Ishikawa (cell line): ENCODE results near the gene TBCD.

Source experiments
- CEBPB ChIP-seq: IDR thresholded peaks from 2 replicates; pipeline ENCODE4 v1.6.1; 2012
- CREB1 ChIP-seq: IDR thresholded peaks from 2 replicates; pipeline ENCODE4 v1.6.1; 2012; ENCODE audit warnings: low read depth
- EGR1 ChIP-seq: IDR thresholded peaks from 2 replicates; pipeline ENCODE4 v1.6.1; 2012
- EP300 ChIP-seq: IDR thresholded peaks from 2 replicates; pipeline ENCODE4 v1.6.1; 2012; ENCODE audit warnings: borderline replicate concordance
- FOXM1 ChIP-seq: IDR thresholded peaks from 2 replicates; pipeline ENCODE4 v1.6.1; 2012; ENCODE audit warnings: low read depth, borderline replicate concordance
- MAX ChIP-seq: IDR thresholded peaks from 2 replicates; pipeline ENCODE4 v1.6.1; 2012
- NFIC ChIP-seq: IDR thresholded peaks from 2 replicates; pipeline ENCODE4 v1.6.1; 2012
- RAD21 ChIP-seq: IDR thresholded peaks from 2 replicates; pipeline ENCODE4 v1.6.1; 2012; ENCODE audit warnings: low read depth
- REST ChIP-seq: IDR thresholded peaks from 2 replicates; pipeline ENCODE4 v1.6.1; 2012; ENCODE audit warnings: low read depth, mild to moderate bottlenecking
- TAF1 ChIP-seq: IDR thresholded peaks from 2 replicates; pipeline ENCODE4 v1.6.1; 2012; ENCODE audit warnings: low read depth, mild to moderate bottlenecking
- TCF12 ChIP-seq: IDR thresholded peaks from 2 replicates; pipeline ENCODE4 v1.6.1; 2012; ENCODE audit warnings: low read depth
- TEAD4 ChIP-seq: IDR thresholded peaks from 2 replicates; pipeline ENCODE4 v1.6.1; 2012
- USF1 ChIP-seq: IDR thresholded peaks from 2 replicates; pipeline ENCODE4 v1.6.1; 2012
- YY1 ChIP-seq: IDR thresholded peaks from 2 replicates; pipeline ENCODE4 v1.6.1; 2012; ENCODE audit warnings: low read depth
- ZBTB7A ChIP-seq: IDR thresholded peaks from 2 replicates; pipeline ENCODE4 v1.6.1; 2012; ENCODE audit warnings: low read depth

TBCD gene

DNA sequence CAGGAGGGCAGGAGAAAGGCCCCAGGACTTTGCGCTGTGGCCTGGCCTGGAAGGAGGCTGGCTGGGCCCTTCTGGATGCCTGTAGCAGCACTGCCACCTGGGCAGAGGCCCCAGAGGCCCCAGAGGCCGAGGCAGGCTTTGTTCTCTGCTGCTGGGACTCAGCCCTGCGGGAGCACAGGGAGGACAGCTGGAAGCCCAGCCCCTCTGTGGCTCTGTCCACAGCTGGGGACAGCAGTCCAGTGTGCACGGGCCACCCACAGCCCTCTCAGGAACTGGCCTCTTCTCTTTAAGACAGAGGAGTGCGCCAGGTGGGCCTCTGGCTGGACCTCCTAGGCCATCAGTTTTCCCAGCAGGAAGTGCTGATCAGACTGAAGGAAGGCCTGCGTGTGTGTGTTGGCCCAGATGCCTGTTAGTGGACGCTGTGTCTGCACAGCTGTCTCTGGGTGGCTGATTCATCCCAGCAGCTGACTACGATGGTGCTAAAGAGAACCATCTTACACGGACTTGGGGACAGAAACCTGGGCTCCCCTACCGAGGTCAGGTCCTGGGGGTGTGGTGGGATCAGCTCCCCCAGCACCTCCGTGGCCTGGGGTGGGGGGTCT lies 114.8 kb downstream of the TBCD start:
- TF ChIP-seq REST (no peak), TCF12 (no peak), TAF1 (no peak), FOXM1 (no peak), MAX (no peak), USF1 (no peak), RAD21 (no peak), NFIC (no peak), ZBTB7A (no peak), EP300 (no peak), CREB1 (no peak)

DNA sequence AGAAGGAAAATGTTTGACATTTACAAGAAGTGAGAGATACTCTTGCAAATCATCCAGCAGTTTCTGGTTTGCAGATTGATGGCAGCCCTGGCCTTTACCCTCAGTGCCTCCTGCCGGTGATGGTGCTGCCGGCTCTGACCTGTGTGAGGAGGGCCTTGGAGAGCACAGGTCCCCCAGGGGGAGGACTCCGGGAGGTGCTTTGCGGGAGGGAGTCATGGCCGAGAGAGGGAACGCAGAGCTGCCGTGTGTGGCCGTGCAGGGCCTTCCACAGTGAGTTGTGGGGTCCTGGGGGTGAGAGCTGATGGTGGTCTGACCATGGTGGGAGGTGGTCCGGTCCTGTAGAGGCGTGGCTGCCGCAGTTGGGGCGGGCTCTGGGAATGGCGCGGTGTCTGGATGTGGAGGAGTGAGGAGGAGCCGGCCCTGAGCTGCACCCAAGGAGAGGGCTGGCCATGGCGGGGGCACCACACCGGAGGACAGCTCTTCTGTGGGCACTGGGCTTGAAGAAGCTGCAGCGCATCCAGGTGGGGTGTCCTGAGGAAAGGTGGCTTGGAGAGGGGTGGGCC lies 116.0 kb downstream of the TBCD start:
- no peak for TF ChIP-seq CEBPB
- TF ChIP-seq NFIC: no peak
- TF ChIP-seq TEAD4: no peak
- no peak for TF ChIP-seq YY1
- TF ChIP-seq CREB1: no peak
- TF ChIP-seq ZBTB7A: no peak
- TF ChIP-seq TCF12: no peak
- no peak for TF ChIP-seq RAD21
- no peak for TF ChIP-seq USF1
- TF ChIP-seq REST: no peak
- no peak for TF ChIP-seq TAF1
- no peak for TF ChIP-seq MAX
- no peak for TF ChIP-seq EP300
- TF ChIP-seq EGR1: no peak
- no peak for TF ChIP-seq FOXM1

GRCh38 chr17:82868715-82869131 lies 116.9 kb downstream of the TBCD start:
- no peak for TF ChIP-seq TCF12
- TF ChIP-seq RAD21: no peak
- no peak for TF ChIP-seq MAX
- no peak for TF ChIP-seq ZBTB7A
- TF ChIP-seq CEBPB: no peak
- TF ChIP-seq REST: no peak
- TF ChIP-seq TEAD4: no peak
- no peak for TF ChIP-seq TAF1
- TF ChIP-seq FOXM1: no peak

- TF ChIP-seq CEBPB (no peak), FOXM1 (no peak), RAD21 (no peak), REST (no peak), EP300 (no peak), EGR1 (no peak), ZBTB7A (no peak), CREB1 (no peak), TEAD4 (no peak), MAX (no peak), USF1 (no peak), TAF1 (no peak), YY1 (no peak), TCF12 (no peak)
Observed at GRCh38 chr17:82869536-82869935, 117.7 kb downstream of the TBCD start.
